GM21723 (cell line): Measurements from ENCODE around the gene MME.
"Not testable (repeated sequence)": the region's sequence is repeated elsewhere in the genome, so short reads cannot be mapped to it uniquely, and the experiment has no call there.

ENCODE experiments used
- ATAC-seq: cut with Tn5 transposase; IDR thresholded peaks from one replicate; pipeline ENCODE4 v1.9.1; 2021; ENCODE audit warnings: mild to moderate bottlenecking, moderate library complexity; ENCODE audit not compliant: unreplicated experiment

MME gene

DNA sequence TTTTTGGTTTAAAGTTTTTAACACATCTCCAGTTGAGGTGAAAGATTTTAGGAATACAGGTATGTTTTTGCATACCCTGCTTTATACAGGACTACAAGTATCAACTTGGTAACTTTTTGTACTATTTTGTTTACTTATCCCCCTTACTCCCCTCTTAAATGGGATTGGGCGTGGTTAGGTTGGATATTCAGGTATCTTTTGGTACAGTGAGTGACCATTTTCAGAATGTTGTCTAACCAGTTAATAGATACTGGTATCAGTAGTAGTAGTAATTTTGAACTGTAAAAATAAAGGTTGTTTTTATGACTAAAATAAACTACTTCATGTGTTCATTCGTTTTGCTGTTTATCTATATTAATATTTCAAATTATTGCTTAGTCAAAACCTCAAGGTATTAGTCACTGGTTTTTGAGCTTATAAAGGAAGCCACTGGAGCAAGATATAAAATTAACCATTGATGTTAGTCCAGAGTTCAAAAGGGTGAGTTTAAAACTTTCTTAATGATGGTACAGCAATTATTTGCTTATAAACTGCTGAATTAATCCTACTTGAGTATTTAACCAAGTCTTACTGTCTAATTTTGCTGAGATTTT is 3.3 kb downstream of the MME start:
- no peak for ATAC-seq

GRCh38 chr3:155084567-155084966 is 4.4 kb downstream of the MME start:
- no peak for ATAC-seq

DNA sequence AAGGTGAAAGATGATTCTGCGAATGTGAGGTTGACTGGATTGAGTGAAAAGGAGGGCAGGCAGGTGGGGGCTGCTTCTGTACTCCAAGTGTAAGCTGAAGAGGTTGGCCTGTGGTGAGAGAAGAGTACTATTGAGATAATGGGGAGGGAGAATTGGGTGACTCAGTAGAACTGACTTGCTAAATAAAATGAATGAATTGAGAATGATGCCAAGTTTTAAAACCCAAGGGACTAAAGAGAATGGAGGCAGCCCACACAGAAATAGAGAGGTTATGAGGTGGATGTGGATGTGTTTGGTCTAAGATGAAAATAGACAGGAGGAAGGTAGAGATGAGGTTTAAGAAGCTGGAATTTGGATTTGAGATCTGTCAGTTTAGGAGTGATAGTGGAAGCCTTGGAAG is 5.9 kb downstream of the MME start:
- ATAC-seq, result no peak

DNA sequence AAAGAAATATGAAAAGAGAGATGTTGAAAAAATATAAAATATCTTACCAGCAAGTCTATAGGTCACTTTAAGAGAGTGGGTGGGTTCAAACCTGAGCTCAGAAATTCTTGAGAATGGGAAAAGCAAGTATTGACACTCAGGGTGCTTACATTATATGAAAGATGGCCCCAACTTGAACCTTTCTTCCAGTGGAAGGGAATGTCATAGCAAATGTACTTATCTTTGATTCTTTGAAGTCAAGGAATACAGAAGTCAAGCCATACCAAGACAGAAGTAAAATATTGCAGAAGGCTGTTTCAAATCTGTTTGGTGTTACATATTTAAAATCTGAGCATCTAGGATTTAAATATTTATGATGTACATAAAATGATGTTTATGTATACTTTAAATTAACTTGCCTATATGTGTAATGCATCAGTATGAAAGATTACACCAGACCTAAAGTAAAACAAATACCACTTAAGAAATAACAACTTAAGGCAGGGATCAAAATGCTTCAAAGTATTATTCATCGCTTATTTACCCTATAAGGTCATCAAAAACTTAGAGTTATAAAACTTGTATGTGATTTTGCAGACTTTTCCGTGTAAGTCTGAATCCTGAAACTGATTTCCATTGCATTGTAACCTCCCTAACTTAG is 8.7 kb downstream of the MME start:
- no peak for ATAC-seq

GRCh38 chr3:155089495-155089894 is 9.4 kb downstream of the MME start:
- no peak for ATAC-seq

DNA sequence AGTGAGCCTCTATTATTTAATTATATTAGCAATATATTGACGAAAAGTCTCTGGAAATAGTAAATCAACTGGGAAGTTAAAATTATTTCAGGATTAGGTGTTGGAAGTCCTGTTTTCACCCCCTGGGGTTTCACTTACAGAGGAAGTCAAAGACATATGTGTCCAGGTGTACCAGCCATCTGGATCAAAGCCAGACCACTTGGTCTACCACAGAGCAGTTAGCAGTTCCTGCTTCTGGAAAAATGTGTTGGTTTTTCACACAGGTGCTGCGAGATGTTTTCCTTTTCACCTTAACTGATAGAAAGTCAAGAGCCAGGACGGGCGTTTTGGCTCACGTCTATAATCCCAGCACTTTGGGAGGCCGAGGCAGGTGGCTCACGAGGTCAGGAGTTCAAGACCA is 13.1 kb downstream of the MME start:
- no peak for ATAC-seq

DNA sequence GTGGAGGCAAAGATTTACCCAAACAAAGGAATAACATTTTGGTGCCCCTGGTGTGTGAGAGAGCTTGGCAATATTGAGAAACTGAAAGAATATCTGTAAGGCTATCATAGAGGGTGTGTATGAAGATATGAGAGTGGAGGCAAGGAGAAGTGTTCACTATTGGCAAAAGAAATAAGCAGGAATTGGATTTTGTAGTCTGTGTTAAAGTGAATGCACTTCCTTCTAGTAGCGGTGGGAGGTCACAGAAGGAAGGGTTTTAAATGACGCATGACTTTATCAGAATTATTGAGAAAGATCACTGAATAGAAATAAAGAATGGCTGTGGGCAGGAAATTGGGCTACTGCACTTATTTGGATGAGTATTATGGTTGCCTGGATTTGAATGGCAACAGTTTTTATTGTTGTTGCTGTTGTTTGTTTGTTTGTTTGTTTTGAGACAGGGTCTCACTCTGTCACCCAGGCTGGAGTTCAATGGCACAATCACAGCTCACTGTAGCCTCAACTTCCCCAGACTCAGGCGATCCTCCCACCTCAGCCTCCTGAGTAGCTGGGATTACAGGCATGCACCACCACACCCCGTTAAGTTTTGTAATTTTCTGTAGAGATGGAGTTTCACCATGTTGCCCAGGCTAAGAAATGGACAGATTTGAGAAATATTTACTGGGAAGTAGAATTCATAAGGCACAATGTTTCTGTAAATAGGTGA is 16.3 kb downstream of the MME start:
- ATAC-seq, result no peak

DNA sequence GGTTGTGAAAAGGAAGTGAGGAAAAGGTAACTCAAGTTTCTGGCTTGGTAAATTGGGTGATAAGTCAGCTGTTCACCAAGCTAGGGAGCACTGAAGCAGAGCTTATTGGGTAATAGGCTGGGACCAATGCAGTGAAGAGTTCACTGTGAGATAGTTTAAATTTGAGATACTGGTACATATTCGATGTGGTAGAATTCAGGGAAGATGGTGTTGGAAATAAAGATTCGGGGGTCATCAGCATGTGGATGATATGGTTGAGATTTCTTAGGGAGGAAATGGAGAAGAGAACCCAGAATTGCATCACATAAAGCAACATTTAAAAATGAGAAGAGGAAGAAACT is 16.9 kb downstream of the MME start:
- ATAC-seq, result no peak

GRCh38 chr3:155101398-155101797 is 21.3 kb downstream of the MME start:
- no peak for ATAC-seq

DNA sequence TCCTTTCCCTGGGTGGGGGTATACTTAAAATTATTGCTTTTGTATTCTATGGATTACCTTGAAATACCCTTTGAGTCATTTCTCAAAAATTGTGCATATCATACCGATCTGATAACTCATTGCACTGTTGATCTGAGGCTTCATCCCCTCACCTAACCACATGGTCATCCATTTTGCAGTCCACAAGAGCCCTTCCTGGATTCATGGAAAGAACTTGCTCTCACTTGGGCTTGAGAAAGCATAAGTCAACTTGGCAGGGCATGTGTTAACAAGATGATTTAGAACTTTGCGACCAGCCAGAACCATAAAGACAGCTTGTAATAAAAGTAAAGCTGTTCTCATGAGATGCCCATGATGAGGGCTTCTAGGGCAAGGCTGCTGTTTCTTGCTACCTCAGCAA is 22.2 kb downstream of the MME start:
- no peak for ATAC-seq

DNA sequence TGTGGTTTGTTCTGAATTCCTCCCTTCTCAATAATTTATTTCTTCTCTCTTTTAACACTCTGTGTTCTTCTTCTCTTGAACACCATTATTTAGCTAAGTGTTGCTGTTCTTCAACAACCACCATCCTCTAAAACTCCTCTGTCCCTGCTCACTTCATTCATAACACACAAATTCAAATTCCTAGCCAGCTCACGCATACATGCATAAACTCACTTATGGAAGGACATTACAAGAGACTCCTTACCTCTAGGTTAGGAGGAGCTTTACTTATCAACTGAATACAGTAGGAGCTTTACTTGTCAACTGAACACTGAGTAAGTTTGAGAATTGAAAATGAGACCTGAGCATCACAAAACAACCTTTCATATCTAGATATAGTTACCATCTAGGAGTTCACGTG is 23.6 kb downstream of the MME start:
- ATAC-seq, result no peak

GRCh38 chr3:155106119-155106518 is 26.0 kb downstream of the MME start:
- ATAC-seq, result no peak

GRCh38 chr3:155110022-155110421 is 29.9 kb downstream of the MME start:
- ATAC-seq, result no peak

DNA sequence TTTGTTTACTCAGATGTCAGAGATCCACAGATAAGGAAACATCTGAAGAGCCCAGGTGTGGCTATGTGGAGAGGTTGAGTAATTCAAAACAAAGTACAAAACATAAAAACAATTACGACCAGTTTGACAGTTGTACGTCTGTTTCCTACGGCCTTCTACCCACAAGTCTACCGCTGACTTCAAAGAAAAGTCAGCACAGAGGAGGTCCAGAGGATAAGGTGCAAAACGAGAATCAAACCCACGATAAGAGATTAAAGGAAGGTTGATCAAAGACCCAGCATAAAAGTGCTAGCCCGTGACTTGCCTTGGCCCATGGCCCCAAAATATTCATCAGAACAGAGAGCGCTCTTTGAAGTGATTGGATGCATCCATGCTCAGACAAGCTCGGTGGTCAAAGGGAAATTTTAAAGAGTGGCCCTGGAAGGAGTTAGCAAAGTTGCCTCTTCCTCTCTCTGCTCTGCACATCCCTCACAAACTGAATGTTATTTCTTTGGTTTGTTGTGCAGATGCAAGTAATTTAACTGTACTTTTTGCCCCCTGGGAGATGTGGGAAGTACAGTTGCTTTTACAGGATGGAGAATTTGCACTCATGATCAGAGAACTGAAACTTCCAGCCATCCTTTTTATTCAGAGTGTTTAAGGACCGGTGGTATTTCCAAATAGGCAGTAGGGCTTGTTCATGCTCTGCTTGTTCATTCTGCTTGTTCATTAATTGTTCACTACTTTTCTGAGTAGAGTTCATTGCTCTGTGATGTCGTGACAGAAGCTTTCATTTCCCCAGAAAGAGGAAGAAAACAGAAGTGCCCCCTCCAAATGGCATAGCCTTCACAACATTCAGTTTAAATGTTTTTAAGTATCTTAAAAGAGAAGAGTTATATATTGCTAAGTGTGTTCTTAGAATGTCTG is 31.1 kb downstream of the MME start:
- no peak for ATAC-seq

DNA sequence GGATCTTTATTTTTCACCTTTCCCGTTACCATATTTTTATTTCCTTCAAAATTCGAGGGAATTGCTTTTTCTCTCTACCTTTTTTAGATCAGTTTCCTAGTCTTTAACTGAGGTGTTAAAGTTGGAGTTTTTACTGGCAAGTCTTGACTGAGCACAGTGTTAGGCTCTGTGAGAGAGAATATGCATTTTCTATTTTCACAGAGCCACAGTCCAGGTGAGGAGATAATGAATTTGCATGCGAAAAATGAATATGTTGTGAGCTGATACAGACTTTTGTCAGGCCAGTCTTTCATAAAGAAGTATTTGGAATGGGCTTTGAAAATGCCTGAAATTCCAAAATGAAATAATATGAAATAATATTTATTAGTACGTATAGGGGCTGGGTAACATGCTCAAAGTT is 31.9 kb downstream of the MME start:
- no peak for ATAC-seq

- ATAC-seq, result no peak
Observed at GRCh38 chr3:155112661-155113389, 32.7 kb downstream of the MME start.

- not testable (repeated sequence) for ATAC-seq
Observed at GRCh38 chr3:155124745-155125144, 44.6 kb downstream of the MME start.

GRCh38 chr3:155129396-155129795 is 49.3 kb downstream of the MME start:
- no peak for ATAC-seq

- no peak for ATAC-seq
Observed at GRCh38 chr3:155130001-155130400, 49.9 kb downstream of the MME start.

GRCh38 chr3:155131104-155131503 is 51.0 kb downstream of the MME start:
- ATAC-seq, result peak; percentile 83

GRCh38 chr3:155134311-155134710 is 54.2 kb downstream of the MME start:
- not testable (repeated sequence) for ATAC-seq
